ENCODE results near the gene TULP1. TPM values are rescaled to one million over a fixed set of nuclear protein-coding genes. Genes with fewer than 3 reads are reported as not detected.
"Not testable (repeated sequence)": the region's sequence is repeated elsewhere in the genome, so short reads cannot be mapped to it uniquely, and the experiment has no call there.

The TULP1 gene
- total RNA-seq, 3 donors from 2014 or later = not detected

DNA sequence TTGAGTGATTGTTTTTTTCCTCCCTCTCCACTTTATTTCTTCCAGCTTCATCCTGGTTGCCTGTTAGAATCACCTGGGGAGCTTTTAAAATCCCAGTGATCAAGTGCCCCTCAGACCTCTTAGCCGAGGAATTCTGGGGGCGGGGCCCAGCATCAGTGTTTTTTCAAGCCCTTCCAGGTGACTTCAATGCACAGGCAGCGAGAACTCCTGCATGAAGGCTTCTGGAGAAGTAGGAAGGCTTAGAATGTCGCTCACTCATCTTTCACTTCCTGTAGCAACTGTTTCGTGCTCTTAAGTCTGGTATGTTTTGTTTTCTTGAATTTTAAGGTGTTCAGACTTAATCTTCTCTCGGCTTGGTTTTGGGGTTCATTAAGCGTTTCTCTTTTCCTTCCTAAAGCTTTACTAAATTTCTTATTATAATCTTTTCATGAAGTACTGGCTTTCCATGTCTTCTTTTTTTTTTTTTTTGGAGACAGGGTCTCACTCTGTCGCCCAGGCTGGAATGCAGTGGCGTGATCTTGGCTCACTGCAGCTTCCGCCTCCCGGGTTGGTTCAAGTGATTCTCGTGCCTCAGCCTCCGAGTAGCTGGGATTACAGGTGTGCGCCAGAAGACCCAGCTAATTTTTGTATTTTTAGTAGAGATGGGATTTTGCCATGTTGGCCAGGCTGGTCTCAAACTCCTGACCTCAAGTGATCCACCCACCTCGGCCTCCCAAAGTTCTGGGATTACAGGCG lies 30.9 kb upstream of the TULP1 start:
- no peaks in the 10 kb centered on the region for H3K4me1 ChIP-seq (ENCODE audit: low read depth)
- H3K36me3 ChIP-seq (ENCODE audit: low read depth) = no peaks in the 10 kb centered on the region
- no peak for ATAC-seq
- H3K4me3 ChIP-seq = no peak overlapping the region
- TF ChIP-seq, protein P1, sequence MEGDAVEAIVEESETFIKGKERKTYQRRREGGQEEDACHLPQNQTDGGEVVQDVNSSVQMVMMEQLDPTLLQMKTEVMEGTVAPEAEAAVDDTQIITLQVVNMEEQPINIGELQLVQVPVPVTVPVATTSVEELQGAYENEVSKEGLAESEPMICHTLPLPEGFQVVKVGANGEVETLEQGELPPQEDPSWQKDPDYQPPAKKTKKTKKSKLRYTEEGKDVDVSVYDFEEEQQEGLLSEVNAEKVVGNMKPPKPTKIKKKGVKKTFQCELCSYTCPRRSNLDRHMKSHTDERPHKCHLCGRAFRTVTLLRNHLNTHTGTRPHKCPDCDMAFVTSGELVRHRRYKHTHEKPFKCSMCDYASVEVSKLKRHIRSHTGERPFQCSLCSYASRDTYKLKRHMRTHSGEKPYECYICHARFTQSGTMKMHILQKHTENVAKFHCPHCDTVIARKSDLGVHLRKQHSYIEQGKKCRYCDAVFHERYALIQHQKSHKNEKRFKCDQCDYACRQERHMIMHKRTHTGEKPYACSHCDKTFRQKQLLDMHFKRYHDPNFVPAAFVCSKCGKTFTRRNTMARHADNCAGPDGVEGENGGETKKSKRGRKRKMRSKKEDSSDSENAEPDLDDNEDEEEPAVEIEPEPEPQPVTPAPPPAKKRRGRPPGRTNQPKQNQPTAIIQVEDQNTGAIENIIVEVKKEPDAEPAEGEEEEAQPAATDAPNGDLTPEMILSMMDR (IDR thresholded peaks at IDR 0.05) = no peak
- DNase-seq = no peak
- intact Hi-C loops (cut with DNase I, micrococcal nuclease) = no loop called here
- no peaks in the 10 kb centered on the region for H3K9me3 ChIP-seq

DNA sequence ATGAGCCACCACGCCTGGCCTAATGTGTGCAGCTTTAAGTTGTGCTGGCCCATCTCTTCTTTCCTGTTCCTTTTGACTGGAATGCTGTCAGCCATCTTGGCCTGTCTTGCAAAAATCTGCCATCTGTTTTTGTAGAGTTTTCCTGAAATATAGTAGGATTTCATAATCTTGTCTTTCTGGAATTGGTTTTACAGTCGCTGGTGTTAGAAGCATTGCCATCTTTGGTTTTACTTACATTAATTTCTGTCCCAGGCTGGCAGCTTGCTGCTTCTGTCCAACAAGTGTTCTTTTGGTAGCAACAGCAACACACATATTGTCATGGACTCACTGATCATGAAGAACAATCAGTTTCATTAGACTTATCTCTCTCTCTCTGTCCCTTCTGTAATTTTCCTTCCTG lies 29.1 kb upstream of the TULP1 start:
- intact Hi-C loops (cut with DNase I, micrococcal nuclease) = no loop called here
- no peaks in the 10 kb centered on the region for H3K9me3 ChIP-seq
- no peaks in the 10 kb centered on the region for H3K4me1 ChIP-seq (ENCODE audit: low read depth)
- ATAC-seq = no peak
- H3K36me3 ChIP-seq (ENCODE audit: low read depth) = no peaks in the 10 kb centered on the region
- no peak overlapping the region for H3K4me3 ChIP-seq
- no peak for DNase-seq
- TF ChIP-seq, protein P1 (IDR thresholded peaks at IDR 0.05) = no peak

DNA sequence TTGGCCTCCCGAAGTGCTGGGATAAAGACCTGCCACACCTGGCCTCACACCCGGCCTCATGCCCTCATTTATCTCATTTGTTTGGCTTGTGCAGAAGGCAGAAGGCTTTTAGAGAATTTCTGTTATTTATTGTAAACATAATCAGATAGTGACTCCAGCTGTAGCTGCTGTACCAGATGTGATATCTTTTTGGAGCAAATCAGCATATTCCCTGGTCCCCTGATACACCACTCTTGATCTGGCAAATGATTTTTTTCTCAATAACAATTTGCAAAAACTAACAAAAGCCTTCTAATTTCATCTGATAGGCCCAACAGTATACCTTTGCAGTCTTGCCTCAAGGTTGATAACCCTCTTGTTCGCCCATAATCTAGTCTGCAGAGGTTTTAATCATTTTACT lies 26.5 kb upstream of the TULP1 start:
- TF ChIP-seq, protein P1 (IDR thresholded peaks at IDR 0.05) = no peak
- H3K4me1 ChIP-seq (ENCODE audit: low read depth) = no peaks in the 10 kb centered on the region
- intact Hi-C loops (cut with DNase I, micrococcal nuclease) = no loop called here
- H3K9me3 ChIP-seq = no peaks in the 10 kb centered on the region
- ATAC-seq (no peak), DNase-seq (no peak)
- no peaks in the 10 kb centered on the region for H3K36me3 ChIP-seq (ENCODE audit: low read depth)
- no peak overlapping the region for H3K4me3 ChIP-seq

DNA sequence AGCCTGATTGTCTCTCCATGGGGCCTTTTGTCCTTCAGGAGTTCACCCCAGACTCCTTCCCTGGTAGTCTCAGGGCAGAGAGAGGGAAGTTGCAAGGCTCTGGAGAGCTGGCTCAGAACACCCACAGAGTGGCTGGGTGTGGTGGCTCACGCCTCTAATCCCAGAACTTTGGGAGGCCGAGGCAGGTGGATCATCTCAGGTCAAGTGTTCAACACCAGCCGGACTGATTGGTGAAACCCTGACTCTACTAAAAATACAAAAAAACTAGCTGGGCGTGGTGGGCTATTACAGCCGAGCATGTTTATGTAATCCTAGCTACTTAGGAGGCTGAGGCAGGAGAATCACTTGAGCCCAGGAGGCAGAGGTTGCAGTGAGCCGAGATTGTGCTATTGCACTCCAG lies 23.2 kb upstream of the TULP1 start:
- H3K4me3 ChIP-seq; intact Hi-C loops (cut with DNase I, micrococcal nuclease); H3K36me3 ChIP-seq (ENCODE audit: low read depth); ATAC-seq; DNase-seq; H3K4me1 ChIP-seq (ENCODE audit: low read depth); H3K9me3 ChIP-seq: not testable (repeated sequence)

DNA sequence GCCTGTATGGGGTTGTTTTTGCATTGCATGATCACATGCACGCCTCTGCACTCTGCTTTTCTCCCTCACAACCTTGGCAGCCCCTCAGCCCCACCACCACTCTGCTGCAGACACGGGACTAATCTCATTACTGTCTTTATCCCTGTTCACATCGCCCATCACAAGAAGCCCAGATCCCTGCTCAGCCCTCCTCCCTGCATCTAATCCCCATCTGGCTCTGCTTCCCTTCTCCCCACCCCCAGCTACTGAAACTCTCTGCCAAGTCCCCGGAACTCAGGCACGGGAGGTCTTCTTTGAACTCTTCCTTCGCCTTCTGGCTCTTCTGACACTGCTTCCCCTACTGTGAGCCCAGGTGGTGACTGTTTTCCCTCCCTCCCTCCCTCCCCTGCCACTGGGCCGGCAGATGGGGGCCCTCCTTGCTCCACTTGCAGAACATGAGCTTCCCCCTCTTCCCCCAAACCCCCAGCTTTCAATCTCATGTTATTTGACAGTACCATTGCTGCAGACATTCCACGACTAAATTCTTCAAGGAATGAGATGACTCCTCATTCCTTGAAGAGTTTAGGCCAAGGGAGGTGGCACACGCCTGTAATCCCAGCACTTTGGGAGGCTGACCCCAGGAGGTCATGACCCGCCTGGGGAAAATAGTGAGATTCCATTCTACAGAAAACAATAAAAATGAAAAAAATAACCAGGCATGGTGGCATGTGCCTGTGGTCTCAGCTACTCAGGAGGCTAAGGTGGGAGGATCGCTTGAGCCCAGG lies 21.9 kb upstream of the TULP1 start:
- Histone ChIP-seq H3K4me3 (no peak overlapping the region), H3K9me3 (no peaks in the 10 kb centered on the region), H3K4me1 (ENCODE audit: low read depth) (no peaks in the 10 kb centered on the region), H3K36me3 (ENCODE audit: low read depth) (no peaks in the 10 kb centered on the region)
- intact Hi-C loops (cut with DNase I, micrococcal nuclease) = no loop called here
- DNase-seq (no peak), ATAC-seq (no peak)
- TF ChIP-seq, protein P1 (IDR thresholded peaks at IDR 0.05) = no peak

DNA sequence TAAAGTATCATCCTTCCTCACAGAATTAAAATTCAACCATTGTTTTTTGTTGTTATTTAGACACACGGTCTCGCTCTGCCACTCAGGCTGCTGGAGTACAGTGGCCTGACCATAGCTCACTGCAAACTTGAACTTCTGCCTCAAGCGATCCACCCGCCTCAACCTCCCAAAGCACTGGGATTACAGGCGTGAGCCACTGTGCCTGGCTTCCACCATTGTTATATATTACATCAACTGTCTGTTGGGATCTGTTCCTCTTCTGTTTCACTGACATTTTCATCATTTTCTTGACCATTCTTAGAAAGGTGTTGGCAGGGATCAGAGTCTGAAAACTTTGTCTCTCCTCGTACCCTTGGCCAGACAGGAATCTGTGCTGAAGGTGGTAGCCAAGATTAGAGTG lies 21.3 kb upstream of the TULP1 start:
- TF ChIP-seq, protein P1 (IDR thresholded peaks at IDR 0.05) = no peak
- Histone ChIP-seq H3K4me1 (ENCODE audit: low read depth) (no peaks in the 10 kb centered on the region), H3K9me3 (no peaks in the 10 kb centered on the region), H3K4me3 (no peak overlapping the region), H3K36me3 (ENCODE audit: low read depth) (no peaks in the 10 kb centered on the region)
- intact Hi-C loops (cut with DNase I, micrococcal nuclease) = no loop called here
- ATAC-seq (no peak), DNase-seq (no peak)

All from mucosa of descending colon (tissue), 3 donors.